Mesenteric fat pad (tissue), 1 donor: Measurements from ENCODE around the gene MATK. TPM values are rescaled to one million over a fixed set of nuclear protein-coding genes. Genes with fewer than 3 reads are reported as not detected.

ENCODE experiments used
- total RNA-seq: library from RNA; stranded (reverse); fragmentation: NEBNext Ultra II Directional; extraction: Animal tissue kit (Norgen Biotek cat#: 25700); gene quantifications from one replicate; pipeline ENCODE4 v1.2.1, GENCODE V29; 2021
- donor health status: DM: yes; HTN: yes; CAD: no.

Gene MATK
- total RNA-seq, 1 donor from 2014 or later, result 3.3 TPM

Other genes starting within 250 kb of the MATK start
- gene TEKTIP1, start 247.2 kb downstream of the MATK start, total RNA-seq, result 0.51 TPM
- 63.1 TPM for gene MFSD12, start 228.8 kb downstream of the MATK start, total RNA-seq
- 55.1 TPM for gene HMG20B, start 213.4 kb downstream of the MATK start, total RNA-seq
- 1.8 TPM for gene GIPC3, start 200.9 kb downstream of the MATK start, total RNA-seq
- gene TBXA2R, start 179.5 kb downstream of the MATK start, total RNA-seq, result 5.4 TPM
- gene CACTIN, start 159.6 kb downstream of the MATK start, total RNA-seq, result 18.9 TPM
- 40.0 TPM for gene PIP5K1C, start 85.9 kb downstream of the MATK start, total RNA-seq
- 0.39 TPM for gene TJP3, start 78.0 kb downstream of the MATK start, total RNA-seq
- 12.1 TPM for gene APBA3, start 24.7 kb downstream of the MATK start, total RNA-seq
- 72.7 TPM for gene MRPL54, start 23.7 kb downstream of the MATK start, total RNA-seq
- gene RAX2, start 14.2 kb downstream of the MATK start, total RNA-seq, result not detected
- gene ZFR2, start 82.7 kb upstream of the MATK start, total RNA-seq, result not detected
- gene ATCAY, start 94.3 kb upstream of the MATK start, total RNA-seq, result not detected
- not detected for gene NMRK2, start 146.7 kb upstream of the MATK start, total RNA-seq
- 56.5 TPM for gene DAPK3, start 184.7 kb upstream of the MATK start, total RNA-seq
- 2,131 TPM for gene EEF2, start 199.1 kb upstream of the MATK start, total RNA-seq
- 17.9 TPM for gene PIAS4, start 221.4 kb upstream of the MATK start, total RNA-seq